Nephron progenitor cell (in vitro differentiated cells): ENCODE results near the gene TLR4.

Source experiments
- DNase-seq: peaks from one replicate; pipeline ENCODE4 v3.0.0; 2021
- H3K27ac Mint-ChIP-seq: 2 replicates; pipeline ENCODE4 v1.8.0; 2021; ENCODE audit warnings: mild to moderate bottlenecking, moderate library complexity, mixed read lengths
- H3K27me3 Mint-ChIP-seq: 2 replicates; pipeline ENCODE4 v1.8.0; 2021; ENCODE audit warnings: mild to moderate bottlenecking, low read depth, mixed read lengths; ENCODE audit not compliant: poor library complexity
- H3K36me3 Mint-ChIP-seq: 2 replicates; pipeline ENCODE4 v1.8.0; 2021; ENCODE audit warnings: low read depth, mixed read lengths
- H3K4me1 Mint-ChIP-seq: 2 replicates; pipeline ENCODE4 v1.8.0; 2021; ENCODE audit warnings: mixed read lengths
- H3K4me3 Mint-ChIP-seq: 2 replicates; pipeline ENCODE4 v1.8.0; 2021; ENCODE audit warnings: mild to moderate bottlenecking, moderate library complexity, mixed read lengths
- H3K9me3 Mint-ChIP-seq: 2 replicates; pipeline ENCODE4 v1.8.0; 2021; ENCODE audit warnings: mild to moderate bottlenecking, moderate library complexity, mixed read lengths
- TF ChIP-seq, protein P1 (sequence below): fragments of 200-600 bp; sonication (generic); IDR thresholded peaks from 2 replicates; pipeline ENCODE4 v1.5.0; 2021; ENCODE audit warnings: antibody characterized with exemption

TLR4 gene

GRCh38 chr9:117734082-117734481 lies 29.9 kb downstream of the TLR4 start:
- H3K36me3 Mint-ChIP-seq = no peaks in the 10 kb centered on the region
- H3K4me1 Mint-ChIP-seq = peaks cover 17% of the 10 kb centered on the region
- H3K27ac Mint-ChIP-seq = no peak overlapping the region
- no peaks in the 10 kb centered on the region for H3K9me3 Mint-ChIP-seq
- TF ChIP-seq, protein P1, sequence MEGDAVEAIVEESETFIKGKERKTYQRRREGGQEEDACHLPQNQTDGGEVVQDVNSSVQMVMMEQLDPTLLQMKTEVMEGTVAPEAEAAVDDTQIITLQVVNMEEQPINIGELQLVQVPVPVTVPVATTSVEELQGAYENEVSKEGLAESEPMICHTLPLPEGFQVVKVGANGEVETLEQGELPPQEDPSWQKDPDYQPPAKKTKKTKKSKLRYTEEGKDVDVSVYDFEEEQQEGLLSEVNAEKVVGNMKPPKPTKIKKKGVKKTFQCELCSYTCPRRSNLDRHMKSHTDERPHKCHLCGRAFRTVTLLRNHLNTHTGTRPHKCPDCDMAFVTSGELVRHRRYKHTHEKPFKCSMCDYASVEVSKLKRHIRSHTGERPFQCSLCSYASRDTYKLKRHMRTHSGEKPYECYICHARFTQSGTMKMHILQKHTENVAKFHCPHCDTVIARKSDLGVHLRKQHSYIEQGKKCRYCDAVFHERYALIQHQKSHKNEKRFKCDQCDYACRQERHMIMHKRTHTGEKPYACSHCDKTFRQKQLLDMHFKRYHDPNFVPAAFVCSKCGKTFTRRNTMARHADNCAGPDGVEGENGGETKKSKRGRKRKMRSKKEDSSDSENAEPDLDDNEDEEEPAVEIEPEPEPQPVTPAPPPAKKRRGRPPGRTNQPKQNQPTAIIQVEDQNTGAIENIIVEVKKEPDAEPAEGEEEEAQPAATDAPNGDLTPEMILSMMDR = no peak
- peaks cover 13% of the 10 kb centered on the region for H3K27me3 Mint-ChIP-seq
- no peak for DNase-seq
- no peak overlapping the region for H3K4me3 Mint-ChIP-seq

GRCh38 chr9:117734523-117735314 lies 30.5 kb downstream of the TLR4 start:
- Mint-ChIP-seq H3K9me3 (no peaks in the 10 kb centered on the region), H3K4me1 (peaks cover 12% of the 10 kb centered on the region), H3K27ac (no peak overlapping the region), H3K36me3 (no peaks in the 10 kb centered on the region), H3K27me3 (peaks cover 13% of the 10 kb centered on the region), H3K4me3 (no peak overlapping the region)
- TF ChIP-seq, protein P1 = no peak
- no peak for DNase-seq

GRCh38 chr9:117737721-117738226 lies 33.6 kb downstream of the TLR4 start:
- TF ChIP-seq, protein P1 = no peak
- H3K27ac Mint-ChIP-seq = no peak overlapping the region
- DNase-seq = no peak
- H3K9me3 Mint-ChIP-seq = no peaks in the 10 kb centered on the region
- no peaks in the 10 kb centered on the region for H3K36me3 Mint-ChIP-seq
- peaks cover 23% of the 10 kb centered on the region for H3K4me1 Mint-ChIP-seq
- H3K27me3 Mint-ChIP-seq = peaks cover 13% of the 10 kb centered on the region
- H3K4me3 Mint-ChIP-seq = no peak overlapping the region

GRCh38 chr9:117739206-117739605 lies 35.0 kb downstream of the TLR4 start:
- no peak for DNase-seq
- Mint-ChIP-seq H3K4me3 (no peak overlapping the region), H3K9me3 (no peaks in the 10 kb centered on the region), H3K36me3 (no peaks in the 10 kb centered on the region), H3K27ac (no peak overlapping the region), H3K4me1 (peaks cover 19% of the 10 kb centered on the region), H3K27me3 (peaks cover 3% of the 10 kb centered on the region)
- TF ChIP-seq, protein P1 = no peak

- Mint-ChIP-seq H3K27ac (no peak overlapping the region), H3K36me3 (no peaks in the 10 kb centered on the region), H3K4me1 (peaks cover 19% of the 10 kb centered on the region), H3K27me3 (no peaks in the 10 kb centered on the region), H3K4me3 (no peak overlapping the region), H3K9me3 (no peaks in the 10 kb centered on the region)
- TF ChIP-seq, protein P1 = no peak
- DNase-seq = no peak
These were observed 35.6 kb downstream of the TLR4 start for GRCh38 chr9:117739624-117740347.
